B cell (primary cell): ENCODE results near the gene NTN4. TPM values are rescaled to one million over a fixed set of nuclear protein-coding genes. Genes with fewer than 3 reads are reported as not detected.

Experiments
- ATAC-seq: fragments of 200-7000 bp; cut with Tn5 transposase; one replicate; pipeline ENCODE4 v1.10.0; 2021; ENCODE audit warnings: low read depth, mild to moderate bottlenecking, moderate number of reproducible peaks, moderate library complexity
- CTCF ChIA-PET: fragments of 350-600 bp; sonication (Branson Sonifier 250); formaldehyde crosslinking; loops from one replicate; lab custom pipeline; 2021; ENCODE audit warnings: antibody characterized with exemption, inconsistent platforms; lab: Charles Lee
- POLR2A ChIA-PET: fragments of 350-600 bp; sonication (Branson Sonifier 250); formaldehyde crosslinking; loops from one replicate; lab custom pipeline; 2021; ENCODE audit warnings: antibody characterized with exemption; lab: Charles Lee
- DNase-seq: peaks from one replicate; pipeline ENCODE4 v3.0.0; 2013
- H2AFZ ChIP-seq: 2 replicates; pipeline ENCODE4 v1.6.1; 2012; ENCODE audit warnings: mild to moderate bottlenecking, low read depth, low read length; ENCODE audit not compliant: insufficient read depth, poor library complexity, severe bottlenecking
- H3K27ac ChIP-seq, 2 donors: 1 replicate in 1 of 2; 2 replicates in 1 of 2; pipeline ENCODE4 v1.5.1; 2012 to 2013; ENCODE audit warnings: low read length in 2 of 2, mild to moderate bottlenecking in 2 of 2, moderate library complexity in 1 of 2
- H3K27me3 ChIP-seq, 4 experiments: fragments of 200-600 bp in 1 of 4; sonication (generic) in 1 of 4; replicated peaks in 1 of 4; 1 replicate in 2 of 4; 2 replicates in 2 of 4; pipeline versions ENCODE4 v1.6.1 to v1.7.0; 2013 to 2016; ENCODE audit warnings: low read length in 3 of 4, mild to moderate bottlenecking in 2 of 4, mixed read lengths in 1 of 4, moderate library complexity in 1 of 4; ENCODE audit not compliant: insufficient read depth in 4 of 4, control insufficient read depth in 3 of 4; ENCODE audit errors: control extremely low read depth in 1 of 4
- H3K36me3 ChIP-seq, 2 experiments: replicated peaks in 1 of 2; 1 replicate in 1 of 2; 2 replicates in 1 of 2; pipeline versions ENCODE4 v1.6.1 to v1.7.1; 2013; ENCODE audit warnings: low read length in 1 of 2; ENCODE audit not compliant: insufficient read depth in 2 of 2, control insufficient read depth in 1 of 2; ENCODE audit errors: control extremely low read depth in 1 of 2, extremely low read depth in 1 of 2
- H3K4me1 ChIP-seq, 2 donors: fragments of 200-600 bp in 1 of 2; sonication (generic) in 1 of 2; 1 replicate in 1 of 2; 2 replicates in 1 of 2; pipeline versions ENCODE4 v1.5.1 to v1.6.1; 2013 to 2017; ENCODE audit warnings: low read length in 2 of 2; ENCODE audit not compliant: control insufficient read depth in 2 of 2, insufficient read depth in 2 of 2
- H3K4me2 ChIP-seq: replicated peaks from 2 replicates; pipeline ENCODE3; 2012; ENCODE audit warnings: mild to moderate bottlenecking, low read depth, low read length; ENCODE audit not compliant: poor library complexity, severe bottlenecking
- H3K4me3 ChIP-seq, 5 experiments: fragments of 200-600 bp in 1 of 5; sonication (generic) in 1 of 5; 1 replicate in 3 of 5; 2 replicates in 2 of 5; pipeline versions ENCODE4 v1.5.1 to v1.7.0; 2011 to 2016; ENCODE audit warnings: low read length in 4 of 5, mild to moderate bottlenecking in 4 of 5, low read depth in 2 of 5, control low read depth in 1 of 5, moderate library complexity in 1 of 5; ENCODE audit not compliant: insufficient read depth in 1 of 5; ENCODE audit errors: control extremely low read depth in 1 of 5, extremely low read depth in 1 of 5
- H3K79me2 ChIP-seq: fragments of 200-600 bp; sonication (generic); one replicate; pipeline ENCODE4 v1.6.0; 2016; ENCODE audit warnings: low read length; ENCODE audit not compliant: control insufficient read depth, insufficient read depth
- H3K9ac ChIP-seq: fragments of 200-600 bp; sonication (generic); 2 replicates; pipeline ENCODE4 v1.6.1; 2017; ENCODE audit warnings: mild to moderate bottlenecking, low read length, moderate library complexity
- H3K9me3 ChIP-seq, 3 donors: one replicate each; pipeline versions ENCODE4 v1.6.1 to v1.7.1; 2013; ENCODE audit warnings: low read length in 2 of 3; ENCODE audit not compliant: control insufficient read depth in 2 of 3, insufficient read depth in 1 of 3; ENCODE audit errors: control extremely low read depth in 1 of 3
- H4K20me1 ChIP-seq: 2 replicates; pipeline ENCODE4 v1.6.0; 2012; ENCODE audit warnings: mild to moderate bottlenecking, low read length; ENCODE audit not compliant: insufficient read depth, control insufficient read depth, poor library complexity, severe bottlenecking
- H3K27ac Mint-ChIP-seq: one replicate; pipeline ENCODE4 v1.8.0; 2021; ENCODE audit warnings: mixed read lengths
- H3K27me3 Mint-ChIP-seq: one replicate; pipeline ENCODE4 v1.8.0; 2021; ENCODE audit warnings: mixed read lengths
- H3K4me1 Mint-ChIP-seq: one replicate; pipeline ENCODE4 v1.8.0; 2021; ENCODE audit warnings: mixed read lengths
- H3K4me3 Mint-ChIP-seq: one replicate; pipeline ENCODE4 v1.8.0; 2021; ENCODE audit warnings: mixed read lengths
- H3K9me3 Mint-ChIP-seq: one replicate; pipeline ENCODE4 v1.8.0; 2022; ENCODE audit warnings: mixed read lengths; ENCODE audit not compliant: insufficient read depth
- EZH2 ChIP-seq: IDR thresholded peaks from 2 replicates; pipeline ENCODE4 v1.6.1; 2012; ENCODE audit warnings: borderline replicate concordance, low read depth, mild to moderate bottlenecking, moderate library complexity, low read length; ENCODE audit not compliant: insufficient read depth, poor library complexity, severe bottlenecking
- WGBS: methylation state at CpG from one replicate; pipeline ENCODE4 v1.1.5; 2013; ENCODE audit warnings: missing lambda C conversion rate; ENCODE audit not compliant: insufficient coverage; 5-methylcytosine and 5-hydroxymethylcytosine counted together
- intact Hi-C: fragments of 100-400 bp; cut with micrococcal nuclease; formaldehyde crosslinking; loops from one replicate; pipeline ENCODE4 v1.10.0; 2022
- polyA plus RNA-seq: library from polyadenylated mRNA; depleted of rRNA; stranded (reverse); fragments of >200 nt; gene quantifications from 2 replicates; pipeline ENCODE4 v1.2.3, GENCODE V29; 2012
- total RNA-seq, 2 donors: library from RNA; stranded (reverse); fragments of 120-200 nt in 1 of 2; gene quantifications; 1 replicate in 1 of 2; 2 replicates in 1 of 2; pipeline versions ENCODE4 v1.2.3 to v1.2.4, GENCODE V29; 2013 to 2022
- TF ChIP-seq, protein P1 (sequence below): fragments of 200-600 bp; IDR thresholded peaks from one replicate; pipeline ENCODE4 v1.8.0; 2022; ENCODE audit warnings: antibody characterized with exemption, mild to moderate bottlenecking

NTN4 gene
- total and polyA plus RNA-seq, 2 donors (not counting 1 experiment from before 2014, with no cell fraction given) = not detected

DNA sequence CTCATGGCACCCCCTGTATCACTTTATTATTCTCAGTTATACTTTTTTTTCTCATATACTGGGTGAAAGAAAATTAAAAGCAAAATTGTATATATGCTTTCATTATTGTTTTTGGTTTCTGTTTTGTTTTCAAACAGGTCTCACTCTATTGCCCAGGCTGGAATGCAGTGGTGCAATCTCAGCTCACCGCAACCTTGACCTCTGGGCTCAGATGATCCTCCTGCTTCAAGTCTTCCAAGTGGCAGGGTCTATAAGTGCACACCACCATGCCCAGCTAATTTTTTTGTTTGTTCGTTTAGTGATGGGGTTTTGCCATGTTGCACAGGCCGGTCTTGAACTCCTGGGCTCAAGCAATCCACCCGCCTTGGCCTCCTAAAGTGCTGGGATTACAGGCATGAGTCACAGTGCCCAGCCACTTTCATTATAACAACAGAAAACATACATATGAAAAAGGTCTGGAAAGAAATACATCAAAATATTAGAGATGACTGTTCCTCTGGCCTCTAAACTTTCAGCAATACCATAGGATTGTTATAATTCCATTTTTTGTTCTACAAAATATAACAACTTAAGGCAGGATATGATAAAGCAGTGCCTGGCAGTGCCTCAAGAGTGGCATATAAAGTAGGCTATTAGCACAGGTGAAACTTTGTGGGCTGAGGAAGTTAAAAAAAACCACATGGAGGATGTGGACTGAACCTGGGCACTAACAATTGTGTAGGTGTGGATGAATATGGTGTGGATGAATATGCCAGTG lies 5.8 kb upstream of the NTN4 start:
- H3K4me1 ChIP-seq = peaks cover 1 to 2% of the 10 kb centered on the region in 2 donors
- H2AFZ ChIP-seq = no peak overlapping the region
- no peaks in the 10 kb centered on the region for H3K79me2 ChIP-seq
- H3K4me3 ChIP-seq = no peak overlapping the region
- 100% methylated on average over 1 of the region's 4 CpGs for WGBS
- TF ChIP-seq, protein P1, sequence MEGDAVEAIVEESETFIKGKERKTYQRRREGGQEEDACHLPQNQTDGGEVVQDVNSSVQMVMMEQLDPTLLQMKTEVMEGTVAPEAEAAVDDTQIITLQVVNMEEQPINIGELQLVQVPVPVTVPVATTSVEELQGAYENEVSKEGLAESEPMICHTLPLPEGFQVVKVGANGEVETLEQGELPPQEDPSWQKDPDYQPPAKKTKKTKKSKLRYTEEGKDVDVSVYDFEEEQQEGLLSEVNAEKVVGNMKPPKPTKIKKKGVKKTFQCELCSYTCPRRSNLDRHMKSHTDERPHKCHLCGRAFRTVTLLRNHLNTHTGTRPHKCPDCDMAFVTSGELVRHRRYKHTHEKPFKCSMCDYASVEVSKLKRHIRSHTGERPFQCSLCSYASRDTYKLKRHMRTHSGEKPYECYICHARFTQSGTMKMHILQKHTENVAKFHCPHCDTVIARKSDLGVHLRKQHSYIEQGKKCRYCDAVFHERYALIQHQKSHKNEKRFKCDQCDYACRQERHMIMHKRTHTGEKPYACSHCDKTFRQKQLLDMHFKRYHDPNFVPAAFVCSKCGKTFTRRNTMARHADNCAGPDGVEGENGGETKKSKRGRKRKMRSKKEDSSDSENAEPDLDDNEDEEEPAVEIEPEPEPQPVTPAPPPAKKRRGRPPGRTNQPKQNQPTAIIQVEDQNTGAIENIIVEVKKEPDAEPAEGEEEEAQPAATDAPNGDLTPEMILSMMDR = no peak
- no peak for TF ChIP-seq EZH2
- no peak overlapping the region for H3K9ac ChIP-seq
- H3K27ac ChIP-seq = no peak overlapping the region
- H4K20me1 ChIP-seq = no peaks in the 10 kb centered on the region
- no peaks in the 10 kb centered on the region for H3K36me3 ChIP-seq
- peaks cover 0 to 1% (median 0%) of the 10 kb centered on the region in 3 donors for H3K9me3 ChIP-seq
- no peak overlapping the region for H3K4me2 ChIP-seq
- CTCF ChIA-PET = no interaction called here
- DNase-seq = no peak
- H3K27me3 ChIP-seq = peaks cover 3 to 14% (median 10%) of the 10 kb centered on the region in 4 experiments
- intact Hi-C loops = no loop called here
- peaks cover 47% of the 10 kb centered on the region for H3K27me3 Mint-ChIP-seq
- H3K27ac Mint-ChIP-seq = no peak overlapping the region
- POLR2A ChIA-PET = no interaction called here
- no peaks in the 10 kb centered on the region for H3K9me3 Mint-ChIP-seq
- peaks cover 3% of the 10 kb centered on the region for H3K4me1 Mint-ChIP-seq
- no peak for ATAC-seq
- H3K4me3 Mint-ChIP-seq = no peak overlapping the region
